Retina (tissue), 1 donor: ENCODE results near the gene PRKCSH.
"Not testable (repeated sequence)": the region's sequence is repeated elsewhere in the genome, so short reads cannot be mapped to it uniquely, and the experiment has no call there.

Source experiments
- DNase-seq: peaks from one replicate; pipeline ENCODE4 v3.0.0-alpha.2; 2016

PRKCSH gene

GRCh38 chr19:11420429-11421370 lies 14.7 kb upstream of the PRKCSH start:
- peak; percentile 67 for DNase-seq

- peak; percentile 60 for DNase-seq
Measured at GRCh38 chr19:11421371-11422098, 13.9 kb upstream of the PRKCSH start.

GRCh38 chr19:11422163-11423065 lies 13.0 kb upstream of the PRKCSH start:
- peak; percentile 57 for DNase-seq

GRCh38 chr19:11423164-11423790 lies 12.2 kb upstream of the PRKCSH start:
- no peak for DNase-seq

- DNase-seq = no peak
Measured at GRCh38 chr19:11423791-11424181, 11.6 kb upstream of the PRKCSH start.

GRCh38 chr19:11425719-11426457 lies 9.5 kb upstream of the PRKCSH start:
- no peak for DNase-seq

- no peak for DNase-seq
Measured at GRCh38 chr19:11426656-11427055, 8.8 kb upstream of the PRKCSH start.

GRCh38 chr19:11433526-11433925 lies 1.9 kb upstream of the PRKCSH start:
- DNase-seq = not testable (repeated sequence)

- no peak for DNase-seq
Measured at GRCh38 chr19:11434703-11435056, 755 bp upstream of the PRKCSH start.

- no peak for DNase-seq
Measured at GRCh38 chr19:11435833-11436313, 438 bp downstream of the PRKCSH start.

- no peak for DNase-seq
Measured at GRCh38 chr19:11437955-11438354, 2.5 kb downstream of the PRKCSH start.

- DNase-seq = no peak
Measured at GRCh38 chr19:11444059-11444458, 8.6 kb downstream of the PRKCSH start.

- DNase-seq = no peak
Measured at GRCh38 chr19:11445141-11445540, 9.7 kb downstream of the PRKCSH start.

GRCh38 chr19:11446271-11446651 lies 10.8 kb downstream of the PRKCSH start:
- no peak for DNase-seq

- DNase-seq = peak; percentile 66
Measured at GRCh38 chr19:11446652-11447301, 11.3 kb downstream of the PRKCSH start.

GRCh38 chr19:11447347-11448262 lies 12.2 kb downstream of the PRKCSH start:
- no peak for DNase-seq

GRCh38 chr19:11448410-11448809 lies 13.0 kb downstream of the PRKCSH start:
- no peak for DNase-seq

- no peak for DNase-seq
Measured at GRCh38 chr19:11448923-11449554, 13.6 kb downstream of the PRKCSH start.

- DNase-seq = peak; percentile 33
Measured at GRCh38 chr19:11450570-11451326, 15.3 kb downstream of the PRKCSH start.
